Ecto neural progenitor cell (in vitro differentiated cells): ENCODE results near the gene NSUN7.

Experiments used
- DNase-seq: peaks from one replicate; pipeline ENCODE4 v3.0.0-alpha.2; 2018; ENCODE audit warnings: low spot score

Gene NSUN7

DNA sequence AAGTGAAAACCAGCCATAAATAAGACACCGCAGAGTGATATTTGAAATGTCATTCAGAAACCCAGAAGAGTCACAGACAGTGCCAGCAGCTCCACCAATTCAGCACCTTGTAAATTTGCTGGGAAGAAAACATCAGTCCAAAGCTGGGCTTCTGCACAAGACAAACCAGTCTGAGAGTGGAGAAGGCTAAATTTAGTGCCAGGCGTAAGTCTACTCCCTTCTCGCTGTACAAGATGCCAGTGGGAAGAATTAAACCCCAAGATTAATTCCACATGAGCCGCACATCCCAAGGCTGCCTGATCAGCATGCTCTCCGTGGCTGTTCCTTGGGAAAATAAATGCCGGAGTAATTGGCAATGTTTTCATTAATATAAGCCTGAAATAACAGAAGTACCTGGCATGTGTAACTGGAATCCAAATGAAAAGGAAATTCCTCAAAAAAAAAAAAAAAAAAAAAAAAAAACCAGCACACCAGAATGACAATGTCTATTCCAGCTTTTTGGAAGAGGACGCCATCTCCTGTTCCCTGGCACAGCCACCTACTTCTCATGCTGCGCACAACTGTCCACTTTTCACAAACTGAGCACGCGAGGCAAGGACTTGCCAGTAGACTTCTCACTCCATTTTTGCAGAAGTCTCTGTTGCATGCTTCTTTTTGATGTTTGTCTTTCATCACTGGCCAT, 95.5 kb downstream of the NSUN7 start:
- DNase-seq: no peak

DNA sequence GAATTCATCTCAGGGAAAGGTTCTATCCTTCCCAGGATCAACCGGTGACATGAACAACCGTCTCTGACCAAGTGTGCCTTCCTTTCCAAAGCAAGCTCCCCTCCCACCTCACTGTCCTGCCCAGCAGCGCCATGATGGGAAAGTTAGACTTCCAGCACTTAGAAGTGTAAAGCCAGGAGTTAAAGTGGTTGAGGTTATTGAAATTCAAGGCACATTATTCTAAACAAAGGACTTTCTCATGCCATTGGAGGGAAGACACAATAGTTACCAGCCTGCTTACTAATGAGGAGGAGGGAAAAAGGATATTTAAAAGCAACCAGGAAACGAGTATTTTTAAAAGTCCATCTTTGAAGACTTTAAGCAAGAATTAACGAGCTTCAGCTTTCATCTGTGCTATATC, 96.8 kb downstream of the NSUN7 start:
- DNase-seq: no peak

DNA sequence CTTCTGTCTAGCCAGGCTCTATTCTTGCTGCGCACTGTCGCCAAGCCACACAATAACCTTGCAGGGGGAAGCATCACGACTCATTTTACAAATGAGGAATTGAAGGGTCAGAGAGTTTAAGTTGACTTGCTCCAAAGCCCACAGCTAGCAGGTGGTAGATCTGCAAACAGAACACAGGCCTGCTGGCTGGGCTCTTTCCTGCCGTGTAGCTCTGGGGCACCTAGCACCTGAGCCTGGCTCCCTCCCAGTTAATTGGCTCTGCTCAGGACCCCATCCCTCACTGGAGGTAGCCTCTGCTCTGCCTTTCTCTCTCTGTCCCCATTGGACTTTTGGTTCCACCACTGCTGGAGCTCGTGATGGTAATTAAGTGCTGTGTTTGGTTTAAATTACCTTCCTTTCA, 98.5 kb downstream of the NSUN7 start:
- DNase-seq: no peak

DNA sequence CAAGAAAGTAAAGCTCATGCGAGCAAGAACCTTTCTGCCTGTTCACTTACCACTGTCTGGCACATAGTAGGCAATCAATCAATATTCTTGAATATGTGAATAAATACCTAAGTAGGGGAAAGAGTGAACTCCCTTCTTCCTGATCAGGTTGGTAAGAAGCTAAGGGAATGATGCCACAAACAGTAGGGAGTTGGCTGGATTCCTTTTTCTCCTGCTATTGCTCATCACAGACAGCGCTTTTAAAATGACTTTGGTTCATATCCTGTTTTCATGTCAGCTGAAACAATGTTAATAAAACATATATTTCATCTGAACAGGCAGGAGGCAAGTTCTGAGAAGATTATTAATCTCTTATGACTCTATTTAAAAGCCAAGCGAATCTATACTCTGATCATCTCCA, 99.2 kb downstream of the NSUN7 start:
- DNase-seq: no peak

DNA sequence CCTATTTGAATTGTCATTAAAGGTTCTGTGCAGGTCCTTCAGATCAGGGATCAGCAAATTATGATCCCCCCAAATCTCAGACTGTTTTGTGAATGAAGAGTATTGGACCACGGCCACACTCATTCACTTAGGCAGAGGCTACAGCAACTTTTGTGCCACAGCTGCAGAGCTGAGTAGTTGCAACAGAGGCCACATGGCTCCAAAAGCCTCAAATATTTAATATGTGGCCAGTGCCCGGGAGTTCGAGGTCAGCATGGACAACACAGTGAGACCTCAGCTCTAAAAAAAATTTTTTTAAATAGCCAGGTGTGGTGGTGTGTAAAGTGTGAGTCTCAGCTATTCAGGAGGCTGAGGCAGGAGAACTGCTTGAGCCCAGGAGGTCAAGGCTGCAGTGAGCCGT, 100.7 kb downstream of the NSUN7 start:
- no peak for DNase-seq

DNA sequence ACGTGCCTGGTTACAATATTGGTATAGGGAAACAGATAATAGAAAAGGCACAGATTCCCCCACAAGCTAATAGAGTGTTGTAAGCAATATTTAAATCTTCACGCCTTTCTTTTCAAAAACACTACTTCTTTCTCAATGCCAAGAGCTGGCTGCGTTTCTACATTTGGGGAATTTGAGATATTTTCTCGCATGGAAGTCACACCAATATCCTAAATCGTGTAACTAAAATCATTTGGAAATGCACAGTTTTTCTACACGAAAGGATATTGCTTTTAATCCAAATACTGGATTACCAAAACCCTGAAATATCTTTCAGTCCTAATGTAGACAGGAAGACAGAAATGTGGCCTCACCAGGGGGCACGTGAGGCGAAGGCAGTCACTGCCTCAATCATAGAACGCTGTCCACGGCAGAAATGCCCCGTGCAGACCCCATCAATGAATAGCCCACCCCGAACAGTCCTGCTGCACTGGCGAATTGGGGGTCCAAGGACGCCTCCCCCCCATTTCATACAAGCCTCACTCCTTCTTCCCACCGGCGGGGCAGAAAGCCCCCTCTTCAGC, 106.6 kb downstream of the NSUN7 start:
- DNase-seq: no peak

DNA sequence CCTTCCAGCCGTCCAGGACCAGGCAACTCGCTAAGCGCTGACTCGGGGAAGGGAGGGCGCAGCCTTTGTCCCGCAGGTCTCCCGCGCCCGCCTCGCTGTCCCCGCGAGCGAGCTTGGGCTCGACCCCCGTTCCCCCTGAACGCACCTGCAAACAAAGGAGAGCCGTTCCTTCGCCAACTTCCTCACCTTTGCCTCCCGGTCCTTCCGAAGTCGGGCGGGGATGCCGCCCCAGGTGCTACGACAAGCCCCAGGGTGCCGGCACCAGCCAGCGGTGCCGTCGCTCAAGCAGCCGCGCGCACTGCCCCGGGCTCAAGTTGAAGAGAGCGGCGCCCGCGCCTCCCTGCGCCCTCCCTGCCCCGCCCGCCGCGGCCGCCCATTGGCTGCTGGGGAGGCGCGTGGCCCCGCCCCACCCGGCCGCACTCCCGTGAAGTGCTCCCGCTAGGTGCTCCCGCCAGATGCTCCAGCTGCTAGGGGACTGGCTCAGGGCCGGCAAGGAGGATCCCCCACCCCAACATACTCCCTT, 107.1 kb downstream of the NSUN7 start:
- peak; percentile 91 for DNase-seq

DNA sequence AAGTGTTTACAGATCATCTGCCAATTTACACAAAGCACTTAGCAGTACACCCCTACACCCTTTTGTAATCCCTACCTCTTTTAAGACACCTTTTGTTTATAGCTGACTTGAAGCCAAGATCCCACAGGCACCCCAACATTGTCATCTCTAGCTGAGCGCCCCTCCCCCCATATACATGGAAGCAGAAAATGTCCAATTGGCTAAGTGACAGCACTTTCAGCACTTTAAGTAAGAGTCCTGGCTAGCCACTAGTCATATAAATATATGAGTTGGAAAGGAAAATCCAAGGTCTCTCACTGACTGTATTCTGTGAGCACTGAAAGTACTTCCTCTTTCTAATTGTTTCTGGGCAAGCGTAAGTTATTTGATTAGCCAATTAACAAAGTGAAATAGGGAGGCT, 108.2 kb downstream of the NSUN7 start:
- no peak for DNase-seq

DNA sequence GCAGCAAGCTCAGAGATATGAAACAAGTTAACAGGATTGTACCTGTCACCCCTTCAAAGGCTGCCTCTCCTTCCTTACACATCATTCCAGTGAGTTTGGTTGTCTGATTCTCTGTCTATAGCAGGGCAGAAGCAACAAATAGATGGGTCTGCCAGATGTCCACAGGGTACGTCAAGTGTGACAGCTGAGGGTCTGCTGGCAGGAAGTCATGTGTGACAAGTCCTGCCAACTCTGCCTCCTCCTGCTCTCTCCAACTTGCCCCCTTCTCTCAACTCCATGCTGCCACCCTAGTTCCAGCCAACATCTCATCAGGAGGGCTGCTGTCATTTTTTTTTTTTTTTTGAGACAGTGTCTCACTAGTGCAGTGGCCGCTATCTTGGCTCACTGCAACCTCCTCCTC, 109.2 kb downstream of the NSUN7 start:
- no peak for DNase-seq
